ENCODE results near the gene METTL8.
"Not testable (repeated sequence)": the region's sequence is repeated elsewhere in the genome, so short reads cannot be mapped to it uniquely, and the experiment has no call there.

METTL8 gene

DNA sequence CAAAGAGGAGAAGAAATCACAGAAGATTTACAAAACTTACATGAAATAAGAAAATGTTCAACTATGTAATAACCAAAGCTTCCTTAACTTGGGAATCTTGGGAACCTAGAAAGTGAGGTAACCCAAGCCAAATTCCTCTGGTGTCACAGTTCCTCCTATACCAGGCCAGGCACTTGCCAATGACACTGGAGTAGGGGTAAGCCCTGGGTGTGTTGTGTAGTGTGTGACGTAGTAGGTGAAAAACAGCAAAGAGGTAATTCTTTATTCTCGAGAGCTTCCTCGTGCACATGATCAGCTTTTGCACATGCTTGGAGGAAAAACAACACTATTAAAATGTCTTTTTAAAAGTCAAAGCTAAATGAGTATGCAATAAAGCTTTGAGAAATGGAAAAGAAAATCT, 118.0 kb downstream of the METTL8 start:
- no peak overlapping the region for H3K4me3 ChIP-seq (ENCODE audit: low read depth, low read length)
- DNase-seq (ENCODE audit: low read depth): no peak

DNA sequence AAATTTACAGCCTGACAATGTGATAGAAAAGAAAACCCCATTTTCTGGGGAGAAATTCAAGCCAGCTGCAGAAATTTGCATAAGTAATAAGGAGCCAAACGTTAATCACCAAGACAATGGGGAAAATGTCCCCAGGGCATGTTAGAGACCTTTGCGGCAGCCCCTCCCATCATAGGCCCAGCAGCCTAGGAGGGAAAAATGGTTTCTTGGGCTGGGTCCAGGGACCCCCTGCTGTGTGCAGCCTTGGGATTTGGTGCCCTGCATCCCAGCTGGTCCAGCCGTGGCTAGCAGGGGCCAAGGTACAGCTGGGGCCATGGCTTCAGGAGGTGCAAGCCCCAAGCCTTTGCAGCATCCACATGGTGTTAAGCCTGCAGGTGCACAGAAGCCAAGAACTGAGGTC, 121.6 kb downstream of the METTL8 start:
- not testable (repeated sequence) for H3K4me3 ChIP-seq (ENCODE audit: low read depth, low read length); DNase-seq (ENCODE audit: low read depth)

More for the DNA sequence above, 118.0 kb downstream of the METTL8 start:
- TF ChIP-seq, protein P1, sequence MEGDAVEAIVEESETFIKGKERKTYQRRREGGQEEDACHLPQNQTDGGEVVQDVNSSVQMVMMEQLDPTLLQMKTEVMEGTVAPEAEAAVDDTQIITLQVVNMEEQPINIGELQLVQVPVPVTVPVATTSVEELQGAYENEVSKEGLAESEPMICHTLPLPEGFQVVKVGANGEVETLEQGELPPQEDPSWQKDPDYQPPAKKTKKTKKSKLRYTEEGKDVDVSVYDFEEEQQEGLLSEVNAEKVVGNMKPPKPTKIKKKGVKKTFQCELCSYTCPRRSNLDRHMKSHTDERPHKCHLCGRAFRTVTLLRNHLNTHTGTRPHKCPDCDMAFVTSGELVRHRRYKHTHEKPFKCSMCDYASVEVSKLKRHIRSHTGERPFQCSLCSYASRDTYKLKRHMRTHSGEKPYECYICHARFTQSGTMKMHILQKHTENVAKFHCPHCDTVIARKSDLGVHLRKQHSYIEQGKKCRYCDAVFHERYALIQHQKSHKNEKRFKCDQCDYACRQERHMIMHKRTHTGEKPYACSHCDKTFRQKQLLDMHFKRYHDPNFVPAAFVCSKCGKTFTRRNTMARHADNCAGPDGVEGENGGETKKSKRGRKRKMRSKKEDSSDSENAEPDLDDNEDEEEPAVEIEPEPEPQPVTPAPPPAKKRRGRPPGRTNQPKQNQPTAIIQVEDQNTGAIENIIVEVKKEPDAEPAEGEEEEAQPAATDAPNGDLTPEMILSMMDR (conservative IDR thresholded peaks at IDR 0.05; ENCODE audit: low read depth, low read length): no peak

DNA sequence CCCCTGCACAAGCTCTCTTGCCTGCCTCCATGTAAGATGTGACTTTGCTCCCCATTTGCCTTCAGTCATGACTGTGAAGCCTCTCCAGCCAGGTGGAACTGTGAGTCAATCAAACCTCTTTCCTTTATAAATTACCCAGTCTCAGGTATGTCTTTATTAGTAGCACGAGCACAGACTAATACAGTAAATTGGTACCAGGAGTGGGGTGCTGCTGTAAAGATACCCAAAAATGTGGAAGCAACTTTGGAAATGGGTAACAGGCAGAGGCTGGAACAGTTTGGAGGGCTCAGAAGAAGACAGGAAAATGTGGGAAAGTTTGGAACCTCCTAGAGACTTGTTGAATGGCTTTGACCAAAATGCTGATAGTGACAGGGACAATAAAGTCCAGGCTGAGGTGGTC, 122.2 kb downstream of the METTL8 start:
- not testable (repeated sequence) for DNase-seq (ENCODE audit: low read depth); H3K4me3 ChIP-seq (ENCODE audit: low read depth, low read length)

DNA sequence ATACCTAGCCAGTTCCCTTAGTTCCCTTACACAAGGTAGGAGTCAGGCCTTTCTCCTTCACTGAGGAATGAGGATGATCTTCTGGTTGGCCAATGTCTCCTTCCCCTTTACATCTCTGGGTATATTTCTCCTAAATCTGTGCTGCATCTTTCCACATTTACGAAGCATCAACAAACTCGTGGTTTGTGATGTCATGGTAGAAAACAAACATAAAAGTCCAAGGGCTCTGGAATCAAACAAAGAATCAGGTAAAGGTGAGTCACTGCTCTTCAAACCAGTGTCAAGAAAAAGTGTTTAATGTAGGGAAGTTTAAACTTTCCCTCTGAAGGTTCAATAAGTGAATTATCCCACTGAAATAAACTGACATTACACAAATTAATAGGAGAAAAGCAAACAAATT, 122.9 kb downstream of the METTL8 start:
- TF ChIP-seq, protein P1 (conservative IDR thresholded peaks at IDR 0.05; ENCODE audit: low read depth, low read length): no peak
- no peak overlapping the region for H3K4me3 ChIP-seq (ENCODE audit: low read depth, low read length)
- no peak for DNase-seq (ENCODE audit: low read depth)

DNA sequence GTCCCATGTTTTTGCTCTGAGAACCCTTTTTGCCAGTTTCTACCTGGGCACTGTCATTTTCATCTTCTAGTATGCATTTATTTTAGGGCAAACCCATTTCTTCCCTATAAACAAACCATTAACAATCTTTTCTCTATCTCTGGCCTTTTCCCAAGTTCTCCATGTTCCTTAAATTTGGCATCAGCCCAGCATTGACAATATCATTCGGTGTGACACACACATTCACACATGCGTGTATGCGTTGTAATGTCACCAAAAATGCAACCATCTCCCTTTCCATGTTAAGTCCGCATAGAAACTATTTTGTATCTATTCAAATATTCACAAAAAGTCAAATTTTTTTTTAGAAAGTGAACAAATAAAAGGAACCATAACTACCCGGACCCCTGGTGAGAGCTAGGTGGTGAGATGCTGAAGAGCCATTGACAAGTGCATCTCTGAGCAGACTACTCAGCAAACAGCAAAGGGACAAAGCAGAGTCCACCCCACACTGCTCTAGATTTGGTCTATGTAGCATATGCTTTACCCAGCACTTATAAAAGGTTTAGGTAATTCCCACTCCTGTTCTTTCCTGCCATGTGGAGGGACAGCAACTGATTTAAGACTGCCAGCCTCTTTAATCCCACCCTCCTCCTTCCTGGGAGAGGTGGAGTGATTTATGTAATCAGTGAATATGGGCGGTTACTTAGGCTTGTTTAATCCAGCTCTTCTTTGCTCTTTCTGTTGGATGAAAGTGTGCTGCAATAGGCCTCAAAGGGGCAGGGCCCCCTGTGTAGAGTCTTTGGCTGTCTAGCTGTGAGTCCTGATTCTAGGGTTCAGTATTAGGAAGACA, 124.1 kb downstream of the METTL8 start:
- no peak for DNase-seq (ENCODE audit: low read depth)
- no peak overlapping the region for H3K4me3 ChIP-seq (ENCODE audit: low read depth, low read length)
- TF ChIP-seq, protein P1 (conservative IDR thresholded peaks at IDR 0.05; ENCODE audit: low read depth, low read length): no peak

DNA sequence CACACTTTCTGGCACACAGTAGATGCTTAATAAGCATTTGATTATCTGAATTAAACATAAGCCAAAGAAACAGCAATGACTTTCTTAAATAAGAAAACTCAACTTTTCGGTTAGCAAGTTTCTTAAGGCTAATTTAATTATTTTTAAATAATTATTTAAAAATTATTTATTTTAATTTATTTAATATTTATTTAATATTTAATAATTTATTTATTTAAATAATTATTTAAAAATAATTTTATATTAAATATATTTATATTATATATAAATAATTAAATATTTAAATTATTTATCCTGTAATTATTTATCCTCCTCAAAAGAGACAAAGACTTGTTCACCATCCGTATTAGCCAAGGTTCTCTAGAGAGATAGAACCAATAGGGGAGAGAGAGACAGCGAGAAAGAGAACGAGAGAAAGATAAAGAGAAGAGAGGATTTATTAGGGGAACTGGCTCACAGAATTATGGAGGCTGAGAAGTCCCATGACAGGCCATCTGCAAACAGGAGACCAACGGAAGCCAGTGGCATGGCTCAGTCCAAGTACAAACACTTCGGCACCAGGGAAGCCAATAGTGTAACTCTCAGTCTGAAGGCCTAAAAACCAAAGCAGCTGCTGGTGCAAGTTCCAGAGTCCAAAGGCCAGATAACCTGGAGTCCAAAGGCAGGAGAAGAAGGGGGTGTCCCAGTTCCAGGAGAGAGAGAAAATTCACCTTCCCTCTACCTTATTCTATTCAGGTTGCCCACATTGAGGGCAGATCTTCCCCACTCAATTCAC, 125.3 kb downstream of the METTL8 start:
- TF ChIP-seq, protein P1 (conservative IDR thresholded peaks at IDR 0.05; ENCODE audit: low read depth, low read length): no peak
- H3K4me3 ChIP-seq (ENCODE audit: low read depth, low read length): no peak overlapping the region
- DNase-seq (ENCODE audit: low read depth): no peak

DNA sequence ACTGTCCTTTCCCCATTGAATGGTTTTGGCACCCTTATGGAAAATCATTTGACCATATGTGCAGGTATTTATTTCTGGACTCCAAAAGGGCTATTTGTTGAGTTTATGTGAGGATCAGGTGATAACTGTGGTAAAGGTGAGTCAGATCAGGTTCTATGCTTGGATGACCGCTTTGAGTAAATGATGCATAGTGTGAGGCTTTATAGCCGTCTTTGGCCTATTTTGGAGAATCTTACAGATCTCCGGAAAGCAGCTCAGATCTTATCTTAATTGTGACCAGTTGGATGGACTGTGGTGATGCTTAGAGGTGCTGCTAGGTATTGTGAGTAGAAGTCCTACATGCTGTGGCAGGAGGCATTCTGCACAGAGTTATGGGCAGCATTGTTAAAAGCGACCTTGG, 126.2 kb downstream of the METTL8 start:
- TF ChIP-seq, protein P1 (conservative IDR thresholded peaks at IDR 0.05; ENCODE audit: low read depth, low read length): no peak
- DNase-seq (ENCODE audit: low read depth): no peak
- no peak overlapping the region for H3K4me3 ChIP-seq (ENCODE audit: low read depth, low read length)

DNA sequence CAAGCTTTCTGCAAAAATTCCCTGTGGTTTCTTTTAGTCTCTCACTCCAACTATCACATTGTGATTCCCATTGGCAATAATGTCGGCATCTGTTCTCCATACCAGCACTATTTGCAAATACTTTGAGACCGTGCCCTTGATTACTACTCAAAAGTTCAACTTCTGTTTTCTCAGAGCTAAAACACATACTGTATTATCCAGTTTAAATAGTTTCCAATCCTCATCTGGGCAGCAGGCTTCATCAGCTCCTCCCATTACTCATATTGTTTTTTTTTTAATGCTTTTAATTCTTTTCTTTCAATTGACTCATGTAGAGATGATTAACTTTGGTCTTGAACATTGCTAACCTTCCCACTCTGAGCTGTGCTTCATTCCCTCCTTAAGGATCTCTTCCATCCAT, 135.8 kb downstream of the METTL8 start:
- no peak for DNase-seq (ENCODE audit: low read depth)
- TF ChIP-seq, protein P1 (conservative IDR thresholded peaks at IDR 0.05; ENCODE audit: low read depth, low read length): no peak
- no peak overlapping the region for H3K4me3 ChIP-seq (ENCODE audit: low read depth, low read length)
